SK-N-MC (cell line): Measurements from ENCODE around the gene DIMT1.

Source experiments
- EZH2 ChIP-seq: fragments of 200-600 bp; sonication (generic); IDR thresholded peaks from one replicate; pipeline ENCODE4 v1.6.1; 2017; ENCODE audit warnings: antibody characterized with exemption
- FOXP2 ChIP-seq: optimal IDR thresholded peaks from 2 replicates; pipeline ENCODE3; 2011; ENCODE audit warnings: mild to moderate bottlenecking, moderate library complexity; ENCODE audit not compliant: insufficient read depth; ENCODE audit errors: extremely low read length, control extremely low read depth
- POLR2AphosphoS5 ChIP-seq: IDR thresholded peaks from 2 replicates; pipeline ENCODE4 v1.6.1; 2012; ENCODE audit warnings: mild to moderate bottlenecking, low read depth, low read length, borderline replicate concordance

DNA sequence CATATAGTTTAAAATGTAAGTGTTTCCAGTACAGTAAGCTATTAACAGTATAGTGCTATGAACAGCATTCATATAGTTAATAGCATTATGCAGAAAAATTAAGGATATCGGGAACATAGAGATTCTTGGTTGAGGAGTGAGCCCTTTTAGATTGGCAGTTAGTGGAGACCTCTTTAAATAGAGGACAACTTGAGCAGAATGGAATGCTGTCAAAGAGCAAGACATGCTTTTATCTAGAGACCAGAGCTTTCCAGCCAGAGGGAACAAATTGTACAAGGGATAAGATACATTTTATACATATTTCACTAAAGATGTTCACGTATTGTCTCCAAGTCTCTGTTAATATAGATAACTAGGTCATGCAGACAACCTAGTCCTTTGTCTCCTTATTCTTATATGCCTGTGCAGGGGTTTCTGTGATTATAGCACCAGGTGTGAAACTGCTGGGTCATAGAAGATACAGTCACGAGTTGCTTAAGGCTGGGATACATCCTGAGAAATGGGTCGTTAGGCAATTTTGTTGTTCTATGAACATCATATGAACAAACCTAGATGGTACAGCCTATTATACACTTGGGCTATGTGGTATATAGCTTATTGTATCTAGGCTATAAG is 14.9 kb upstream of the DIMT1 start:
- TF ChIP-seq POLR2AphosphoS5 (no peak), EZH2 (no peak), FOXP2 (no peak)
